HCT116 (cell line): Measurements from ENCODE around the gene CYRIA. TPM values are rescaled to one million over a fixed set of nuclear protein-coding genes. Genes with fewer than 3 reads are reported as not detected.

Experiments
- ATAC-seq: fragments of 200-7000 bp; cut with Tn5 transposase; 2 replicates; pipeline ENCODE4 v1.9.1; 2020; ENCODE audit warnings: mild to moderate bottlenecking, moderate library complexity
- BruUV-seq: library from RNA; stranded (reverse); fragments of 400-500 nt; replicated peaks from 2 replicates; lab custom pipeline; 2021; lab: Mats Ljungman, UMichigan
- CTCF ChIA-PET: fragments of 300-600 bp; sonication (Branson Sonifier 250); formaldehyde crosslinking; loops from one replicate; lab custom pipeline; 2021; ENCODE audit warnings: antibody characterized with exemption; lab: Charles Lee
- POLR2A ChIA-PET: fragments of 300-600, 350-600 bp; sonication (Branson Sonifier 250); formaldehyde crosslinking; loops from one replicate; lab custom pipeline; 2021; ENCODE audit warnings: antibody characterized with exemption; lab: Charles Lee
- RAD21 ChIA-PET, 2 experiments: fragments of 300-600 bp; sonication (Branson Sonifier 250); formaldehyde crosslinking; loops; one replicate each; lab custom pipeline; 2023; ENCODE audit warnings: low total read pairs in 2 of 2; ENCODE audit not compliant: uncharacterized antibody in 2 of 2, unreplicated experiment in 2 of 2, low non-redundant PET in 1 of 2; lab: Charles Lee
- DNase-seq: peaks from one replicate; pipeline ENCODE4 v3.0.0-alpha.2; 2010; ENCODE audit warnings: low read depth, low spot score
- H2AFZ ChIP-seq: fragments of 200-600 bp; shearing (Covaris generic), sonication (generic); 2 replicates; pipeline ENCODE4 v1.6.1; 2017; ENCODE audit warnings: low read depth, mixed run types, mixed read lengths, antibody characterized with exemption, low read length; ENCODE audit not compliant: poor library complexity, severe bottlenecking
- H3K27ac ChIP-seq: 2 replicates; pipeline ENCODE4 v1.5.1; 2012; ENCODE audit warnings: low read depth, low read length
- H3K27me3 ChIP-seq: fragments of 200-600 bp; sonication (generic); 2 replicates; pipeline ENCODE4 v1.6.1; 2016; ENCODE audit warnings: mixed run types, low read length, mixed read lengths; ENCODE audit not compliant: insufficient read depth
- H3K36me3 ChIP-seq, 2 experiments: fragments of 200-500 bp in 1 of 2; fragments of 200-600 bp in 1 of 2; sonication (Bioruptor generic) in 1 of 2; sonication (generic) in 1 of 2; 2 replicates each; pipeline versions ENCODE4 v1.5.1 to v1.6.1; 2014 to 2016; ENCODE audit warnings: low read length in 2 of 2, inconsistent platforms in 1 of 2, mixed read lengths in 1 of 2, mixed run types in 1 of 2; ENCODE audit not compliant: insufficient read depth in 2 of 2, control insufficient read depth in 1 of 2
- H3K4me1 ChIP-seq, 2 experiments: fragments of 200-600 bp in 1 of 2; sonication (generic) in 1 of 2; 2 replicates each; pipeline versions ENCODE4 v1.5.1 to v1.6.1; 2012 to 2017; ENCODE audit warnings: low read length in 2 of 2, inconsistent platforms in 1 of 2, mild to moderate bottlenecking in 1 of 2, mixed read lengths in 1 of 2, mixed run types in 1 of 2, moderate library complexity in 1 of 2; ENCODE audit not compliant: insufficient read depth in 2 of 2, control insufficient read depth in 1 of 2
- H3K4me2 ChIP-seq: fragments of 200-600 bp; sonication (generic); 2 replicates; pipeline ENCODE4 v1.6.1; 2017; ENCODE audit warnings: mixed run types, low read length, mixed read lengths
- H3K4me3 ChIP-seq, 2 experiments: fragments of 200-600 bp in 1 of 2; sonication (generic) in 1 of 2; replicated peaks in 1 of 2; 2 replicates each; pipeline ENCODE4 v1.5.1; 2011 to 2016; ENCODE audit warnings: low read length in 2 of 2, control low read depth in 1 of 2, low read depth in 1 of 2, mild to moderate bottlenecking in 1 of 2, mixed read lengths in 1 of 2, mixed run types in 1 of 2
- H3K79me2 ChIP-seq: fragments of 200-600 bp; sonication (generic); 2 replicates; pipeline ENCODE4 v1.6.1; 2017; ENCODE audit warnings: mild to moderate bottlenecking, mixed run types, low read length, moderate library complexity, mixed read lengths; ENCODE audit not compliant: insufficient read depth
- H3K9ac ChIP-seq: fragments of 200-600 bp; sonication (generic); 2 replicates; pipeline ENCODE4 v1.6.1; 2016; ENCODE audit warnings: low read length, mixed read lengths
- H3K9me2 ChIP-seq: fragments of 200-600 bp; sonication (generic), shearing (Covaris generic); 2 replicates; pipeline ENCODE4 v1.6.1; 2017; ENCODE audit warnings: mixed run types, mild to moderate bottlenecking, moderate library complexity; ENCODE audit not compliant: insufficient read depth
- H3K9me3 ChIP-seq, 2 experiments: fragments of 200-500 bp in 1 of 2; fragments of 200-600 bp in 1 of 2; sonication (Bioruptor generic) in 1 of 2; sonication (generic) in 1 of 2; 2 replicates each; pipeline ENCODE4 v1.6.1; 2014 to 2017; ENCODE audit warnings: low read length in 2 of 2, mixed read lengths in 2 of 2, inconsistent platforms in 1 of 2, low read depth in 1 of 2, mild to moderate bottlenecking in 1 of 2, mixed run types in 1 of 2, moderate library complexity in 1 of 2; ENCODE audit not compliant: control insufficient read depth in 1 of 2, insufficient read depth in 1 of 2
- H4K20me1 ChIP-seq: fragments of 200-600 bp; sonication (generic), shearing (Covaris generic); 2 replicates; pipeline ENCODE4 v1.6.1; 2017; ENCODE audit warnings: mixed run types, mild to moderate bottlenecking, moderate library complexity; ENCODE audit not compliant: insufficient read depth
- CEBPB ChIP-seq: IDR thresholded peaks from 2 replicates; pipeline ENCODE4 v1.6.1; 2012; ENCODE audit warnings: low read depth
- EZH2 ChIP-seq: fragments of 200-600 bp; sonication (generic); IDR thresholded peaks from 2 replicates; pipeline ENCODE4 v1.6.1; 2017; ENCODE audit warnings: antibody characterized with exemption, mixed run types
- POLR2A ChIP-seq: IDR thresholded peaks from 2 replicates; pipeline ENCODE4 v1.7.0; 2011; ENCODE audit warnings: borderline replicate concordance; ENCODE audit not compliant: insufficient read depth, insufficient read length; ENCODE audit errors: extremely low read depth
- SIN3A ChIP-seq: IDR thresholded peaks from 2 replicates; pipeline ENCODE4 v1.6.1; 2012; ENCODE audit warnings: low read depth
- SP1 ChIP-seq: IDR thresholded peaks from 2 replicates; pipeline ENCODE4 v1.6.1; 2012; ENCODE audit warnings: low read depth
- intact Hi-C: fragments of 100-400 bp; cut with micrococcal nuclease; formaldehyde crosslinking; loops from 2 replicates; pipeline ENCODE4 v1.10.0; 2022
- total RNA-seq: library from RNA; stranded (reverse); gene quantifications from one replicate; pipeline ENCODE4 v1.2.1, GENCODE V29; 2021; ENCODE audit not compliant: unreplicated experiment
- TF ChIP-seq, protein P1 (sequence below): IDR thresholded peaks from 2 replicates; pipeline ENCODE4 v1.6.1; 2011; ENCODE audit warnings: mild to moderate bottlenecking, low read length, moderate library complexity; ENCODE audit not compliant: insufficient replicate concordance; ENCODE audit errors: extremely low read depth
- TF ChIP-seq, protein P2 (sequence below): IDR thresholded peaks from 2 replicates; pipeline ENCODE4 v1.6.1; 2012

The CYRIA gene
- total RNA-seq, 1 experiment from 2014 or later, result 0.44 TPM

- H3K4me1 ChIP-seq, result no peaks in the 10 kb centered on the region
- H3K4me3 ChIP-seq, result no peak overlapping the region
- ChIA-PET RAD21 (no interaction called here), POLR2A (no interaction called here), CTCF (no interaction called here)
- ATAC-seq (no peak), DNase-seq (no peak)
- no peak overlapping the region for H2AFZ ChIP-seq
- no peaks in the 10 kb centered on the region for H4K20me1 ChIP-seq
- H3K4me2 ChIP-seq, result no peak overlapping the region
- TF ChIP-seq, protein P1, sequence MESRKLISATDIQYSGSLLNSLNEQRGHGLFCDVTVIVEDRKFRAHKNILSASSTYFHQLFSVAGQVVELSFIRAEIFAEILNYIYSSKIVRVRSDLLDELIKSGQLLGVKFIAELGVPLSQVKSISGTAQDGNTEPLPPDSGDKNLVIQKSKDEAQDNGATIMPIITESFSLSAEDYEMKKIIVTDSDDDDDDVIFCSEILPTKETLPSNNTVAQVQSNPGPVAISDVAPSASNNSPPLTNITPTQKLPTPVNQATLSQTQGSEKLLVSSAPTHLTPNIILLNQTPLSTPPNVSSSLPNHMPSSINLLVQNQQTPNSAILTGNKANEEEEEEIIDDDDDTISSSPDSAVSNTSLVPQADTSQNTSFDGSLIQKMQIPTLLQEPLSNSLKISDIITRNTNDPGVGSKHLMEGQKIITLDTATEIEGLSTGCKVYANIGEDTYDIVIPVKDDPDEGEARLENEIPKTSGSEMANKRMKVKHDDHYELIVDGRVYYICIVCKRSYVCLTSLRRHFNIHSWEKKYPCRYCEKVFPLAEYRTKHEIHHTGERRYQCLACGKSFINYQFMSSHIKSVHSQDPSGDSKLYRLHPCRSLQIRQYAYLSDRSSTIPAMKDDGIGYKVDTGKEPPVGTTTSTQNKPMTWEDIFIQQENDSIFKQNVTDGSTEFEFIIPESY, result no peak
- TF ChIP-seq POLR2A, result no peak
- TF ChIP-seq, protein P2, sequence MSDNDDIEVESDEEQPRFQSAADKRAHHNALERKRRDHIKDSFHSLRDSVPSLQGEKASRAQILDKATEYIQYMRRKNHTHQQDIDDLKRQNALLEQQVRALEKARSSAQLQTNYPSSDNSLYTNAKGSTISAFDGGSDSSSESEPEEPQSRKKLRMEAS, result no peak
- TF ChIP-seq CEBPB, result no peak
- no peak for TF ChIP-seq SIN3A
- no peak for TF ChIP-seq EZH2
- no peak for TF ChIP-seq SP1
- peaks cover 25% of the 10 kb centered on the region for H3K27me3 ChIP-seq
- H3K79me2 ChIP-seq, result no peaks in the 10 kb centered on the region
- H3K27ac ChIP-seq, result no peak overlapping the region
- no TSS peak for BruUV-seq
- H3K9me2 ChIP-seq, result no peaks in the 10 kb centered on the region
- intact Hi-C loops, result no loop called here
- H3K9ac ChIP-seq, result no peak overlapping the region
- no peaks in the 10 kb centered on the region for H3K9me3 ChIP-seq
- H3K36me3 ChIP-seq, result no peaks in the 10 kb centered on the region
These were observed 9.6 kb downstream of the CYRIA start for GRCh38 chr2:16655905-16656642.

DNA sequence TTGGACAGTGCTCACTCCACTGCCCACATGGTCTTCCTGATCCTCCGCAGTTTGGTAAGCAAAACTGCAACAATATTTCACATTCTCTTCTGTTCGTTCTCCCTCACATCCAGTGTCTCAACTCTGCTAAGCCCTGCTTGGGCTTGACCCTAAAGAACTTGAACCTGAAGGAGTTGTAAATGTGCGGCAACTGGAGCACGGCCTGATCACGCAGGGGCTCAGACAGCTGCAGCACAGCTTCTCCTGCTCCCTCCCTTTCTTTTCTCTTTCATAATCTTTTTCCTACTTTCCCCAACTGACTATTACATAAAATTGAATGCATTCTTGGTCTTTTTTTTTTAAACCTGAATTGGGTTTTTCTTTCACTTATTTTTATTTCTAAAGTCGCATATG, 10.2 kb downstream of the CYRIA start:
- Histone ChIP-seq H3K27me3 (peaks cover 25% of the 10 kb centered on the region), H3K9me2 (no peaks in the 10 kb centered on the region), H4K20me1 (no peaks in the 10 kb centered on the region), H3K4me3 (no peak overlapping the region), H2AFZ (no peak overlapping the region), H3K36me3 (no peaks in the 10 kb centered on the region), H3K9me3 (no peaks in the 10 kb centered on the region), H3K4me2 (no peak overlapping the region), H3K9ac (no peak overlapping the region), H3K27ac (no peak overlapping the region), H3K4me1 (0 out of 4 replicates have a peak, but pooled peaks cover 0 to 3% of the 10 kb centered on the region in 2 experiments), H3K79me2 (no peaks in the 10 kb centered on the region)
- ChIA-PET POLR2A (no interaction called here), RAD21 (no interaction called here), CTCF (no interaction called here)
- DNase-seq, result no peak
- intact Hi-C loops, result no loop called here
- ATAC-seq, result no peak
- TF ChIP-seq, protein P2, result no peak
- no TSS peak for BruUV-seq
